Neuron (in vitro differentiated cells): ENCODE measurements around the gene SLC52A3.

Experiments
- H2AFZ ChIP-seq: one replicate; pipeline ENCODE4 v1.6.1; 2013; ENCODE audit warnings: low read depth, mild to moderate bottlenecking, inconsistent platforms, low read length, moderate library complexity
- H3K27me3 ChIP-seq: one replicate; pipeline ENCODE4 v1.6.1; 2013; ENCODE audit warnings: low read length; ENCODE audit not compliant: insufficient read depth
- H3K36me3 ChIP-seq: one replicate; pipeline ENCODE4 v1.6.1; 2013; ENCODE audit warnings: low read length; ENCODE audit not compliant: insufficient read depth
- H3K4me1 ChIP-seq: one replicate; pipeline ENCODE4 v1.6.1; 2013; ENCODE audit warnings: low read length; ENCODE audit not compliant: insufficient read depth
- H3K4me3 ChIP-seq: 2 replicates; pipeline ENCODE4 v1.5.1; 2013; ENCODE audit warnings: mild to moderate bottlenecking, low read length, moderate library complexity
- H3K9me3 ChIP-seq: one replicate; pipeline ENCODE4 v1.6.1; 2013; ENCODE audit warnings: low read length

The SLC52A3 gene

GRCh38 chr20:779771-780170 is 11.5 kb upstream of the SLC52A3 start:
- Histone ChIP-seq H3K27me3 (peaks cover 12% of the 10 kb centered on the region), H3K36me3 (no peaks in the 10 kb centered on the region), H3K9me3 (no peaks in the 10 kb centered on the region), H2AFZ (no peak overlapping the region), H3K4me1 (no peaks in the 10 kb centered on the region), H3K4me3 (no peak overlapping the region)

- peaks cover 20% of the 10 kb centered on the region for H3K27me3 ChIP-seq
- no peak overlapping the region for H2AFZ ChIP-seq
- H3K36me3 ChIP-seq, result no peaks in the 10 kb centered on the region
- H3K4me1 ChIP-seq, result no peaks in the 10 kb centered on the region
- H3K9me3 ChIP-seq, result no peaks in the 10 kb centered on the region
- no peak overlapping the region for H3K4me3 ChIP-seq
Measured at GRCh38 chr20:776165-776564, 7.9 kb upstream of the SLC52A3 start.

GRCh38 chr20:775679-776135 is 7.4 kb upstream of the SLC52A3 start:
- H3K4me1 ChIP-seq, result no peaks in the 10 kb centered on the region
- H3K4me3 ChIP-seq, result no peak overlapping the region
- no peak overlapping the region for H2AFZ ChIP-seq
- no peaks in the 10 kb centered on the region for H3K36me3 ChIP-seq
- H3K9me3 ChIP-seq, result no peaks in the 10 kb centered on the region
- peaks cover 20% of the 10 kb centered on the region for H3K27me3 ChIP-seq

GRCh38 chr20:774660-775057 is 6.4 kb upstream of the SLC52A3 start:
- Histone ChIP-seq H3K9me3 (no peaks in the 10 kb centered on the region), H3K4me3 (no peak overlapping the region), H3K36me3 (no peaks in the 10 kb centered on the region), H2AFZ (no peak overlapping the region), H3K4me1 (no peaks in the 10 kb centered on the region), H3K27me3 (peaks cover 20% of the 10 kb centered on the region)

GRCh38 chr20:774016-774659 is 5.8 kb upstream of the SLC52A3 start:
- no peak overlapping the region for H2AFZ ChIP-seq
- H3K36me3 ChIP-seq, result no peaks in the 10 kb centered on the region
- H3K9me3 ChIP-seq, result no peaks in the 10 kb centered on the region
- peaks cover 20% of the 10 kb centered on the region for H3K27me3 ChIP-seq
- no peaks in the 10 kb centered on the region for H3K4me1 ChIP-seq
- no peak overlapping the region for H3K4me3 ChIP-seq

- Histone ChIP-seq H3K4me3 (no peak overlapping the region), H3K9me3 (no peaks in the 10 kb centered on the region), H3K27me3 (peaks cover 18% of the 10 kb centered on the region), H3K36me3 (no peaks in the 10 kb centered on the region), H2AFZ (no peak overlapping the region), H3K4me1 (no peaks in the 10 kb centered on the region)
Measured at GRCh38 chr20:772806-773205, 4.5 kb upstream of the SLC52A3 start.

GRCh38 chr20:771741-772464 is 3.6 kb upstream of the SLC52A3 start:
- H3K36me3 ChIP-seq, result no peaks in the 10 kb centered on the region

GRCh38 chr20:770691-771090 is 2.4 kb upstream of the SLC52A3 start:
- Histone ChIP-seq H3K27me3 (peaks cover 15% of the 10 kb centered on the region), H2AFZ (no peak overlapping the region)

More at GRCh38 chr20:771741-772464, 3.6 kb upstream of the SLC52A3 start:
- peaks cover 18% of the 10 kb centered on the region for H3K27me3 ChIP-seq
- H3K9me3 ChIP-seq, result no peaks in the 10 kb centered on the region
- H3K4me3 ChIP-seq, result no peak overlapping the region
- no peaks in the 10 kb centered on the region for H3K4me1 ChIP-seq
- no peak overlapping the region for H2AFZ ChIP-seq

GRCh38 chr20:766906-767305 is 1.4 kb downstream of the SLC52A3 start:
- peaks cover 5% of the 10 kb centered on the region for H3K27me3 ChIP-seq
- no peaks in the 10 kb centered on the region for H3K4me1 ChIP-seq
- no peak overlapping the region for H2AFZ ChIP-seq
- H3K9me3 ChIP-seq, result no peaks in the 10 kb centered on the region
- no peak overlapping the region for H3K4me3 ChIP-seq
- no peaks in the 10 kb centered on the region for H3K36me3 ChIP-seq

More at GRCh38 chr20:770691-771090, 2.4 kb upstream of the SLC52A3 start:
- Histone ChIP-seq H3K4me1 (no peaks in the 10 kb centered on the region), H3K4me3 (no peak overlapping the region), H3K36me3 (no peaks in the 10 kb centered on the region), H3K9me3 (no peaks in the 10 kb centered on the region)

- Histone ChIP-seq H3K4me1 (no peaks in the 10 kb centered on the region), H3K27me3 (peaks cover 14% of the 10 kb centered on the region), H3K9me3 (no peaks in the 10 kb centered on the region), H2AFZ (no peak overlapping the region), H3K4me3 (no peak overlapping the region), H3K36me3 (no peaks in the 10 kb centered on the region)
Measured at GRCh38 chr20:764255-764654, 4.0 kb downstream of the SLC52A3 start.

- peaks cover 14% of the 10 kb centered on the region for H3K27me3 ChIP-seq
- H3K4me1 ChIP-seq, result no peaks in the 10 kb centered on the region
- no peak overlapping the region for H2AFZ ChIP-seq
- no peak overlapping the region for H3K4me3 ChIP-seq
- no peaks in the 10 kb centered on the region for H3K9me3 ChIP-seq
- no peaks in the 10 kb centered on the region for H3K36me3 ChIP-seq
Measured at GRCh38 chr20:761418-762381, 6.6 kb downstream of the SLC52A3 start.

- Histone ChIP-seq H3K27me3 (peaks cover 14% of the 10 kb centered on the region), H3K36me3 (no peaks in the 10 kb centered on the region), H3K9me3 (no peaks in the 10 kb centered on the region), H3K4me1 (no peaks in the 10 kb centered on the region), H3K4me3 (no peak overlapping the region), H2AFZ (no peak overlapping the region)
Measured at GRCh38 chr20:760751-761417, 7.4 kb downstream of the SLC52A3 start.
